Measurements from ENCODE around the gene AIP. TPM values are rescaled to one million over a fixed set of nuclear protein-coding genes. Genes with fewer than 3 reads are reported as not detected.
"Not testable (repeated sequence)": the region's sequence is repeated elsewhere in the genome, so short reads cannot be mapped to it uniquely, and the experiment has no call there.

AIP gene
- total RNA-seq, 1 experiment from 2014 or later = 39.8 TPM

DNA sequence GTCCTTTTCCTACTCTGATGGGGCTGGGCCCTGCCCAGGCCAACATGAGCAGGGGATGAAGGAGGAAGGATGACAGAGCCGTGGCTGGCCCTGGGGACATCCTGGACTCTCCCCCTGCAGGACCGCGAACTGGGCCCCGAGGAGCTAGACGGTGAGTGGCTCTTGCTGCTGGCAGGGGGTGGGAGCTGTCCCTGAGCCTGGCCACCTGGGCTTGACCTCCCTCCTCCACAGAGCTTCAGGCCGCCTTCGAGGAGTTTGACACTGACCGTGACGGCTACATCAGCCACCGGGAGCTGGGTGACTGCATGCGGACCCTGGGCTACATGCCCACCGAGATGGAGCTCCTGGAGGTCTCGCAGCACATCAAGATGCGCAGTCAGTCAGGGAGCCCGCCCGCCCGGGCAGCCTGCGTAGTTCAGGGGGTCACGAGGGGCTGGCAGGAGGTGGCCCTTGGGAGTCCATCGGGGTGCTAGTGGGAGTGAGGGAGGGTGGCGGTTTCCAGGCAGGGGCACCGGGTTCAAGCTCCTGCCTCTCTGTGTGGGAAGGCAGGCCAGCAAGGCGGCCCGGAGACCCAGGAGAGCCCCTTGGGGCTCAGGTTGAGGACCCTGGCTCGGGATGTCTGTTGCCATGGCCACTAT, 26.6 kb upstream of the AIP start:
- no peaks in the 10 kb centered on the region for H3K27me3 ChIP-seq
- H3K4me1 ChIP-seq = no peaks in the 10 kb centered on the region
- H3K9me3 ChIP-seq (replicated peaks) = no peaks in the 10 kb centered on the region
- H3K4me3 ChIP-seq = no peak overlapping the region
- H3K36me3 ChIP-seq = no peaks in the 10 kb centered on the region
- H3K27ac ChIP-seq = no peak overlapping the region
- DNase-seq = no peak

GRCh38 chr11:67457453-67457852, 25.4 kb upstream of the AIP start:
- no peak for DNase-seq
- H3K27me3 ChIP-seq = no peaks in the 10 kb centered on the region
- no peaks in the 10 kb centered on the region for H3K4me1 ChIP-seq
- H3K4me3 ChIP-seq = no peak overlapping the region
- no peaks in the 10 kb centered on the region for H3K9me3 ChIP-seq (replicated peaks)
- no peaks in the 10 kb centered on the region for H3K36me3 ChIP-seq
- no peak overlapping the region for H3K27ac ChIP-seq

- no peaks in the 10 kb centered on the region for H3K27me3 ChIP-seq
- no peaks in the 10 kb centered on the region for H3K4me1 ChIP-seq
- H3K27ac ChIP-seq = no peak overlapping the region
These were observed 24.6 kb upstream of the AIP start for GRCh38 chr11:67458266-67458665.

DNA sequence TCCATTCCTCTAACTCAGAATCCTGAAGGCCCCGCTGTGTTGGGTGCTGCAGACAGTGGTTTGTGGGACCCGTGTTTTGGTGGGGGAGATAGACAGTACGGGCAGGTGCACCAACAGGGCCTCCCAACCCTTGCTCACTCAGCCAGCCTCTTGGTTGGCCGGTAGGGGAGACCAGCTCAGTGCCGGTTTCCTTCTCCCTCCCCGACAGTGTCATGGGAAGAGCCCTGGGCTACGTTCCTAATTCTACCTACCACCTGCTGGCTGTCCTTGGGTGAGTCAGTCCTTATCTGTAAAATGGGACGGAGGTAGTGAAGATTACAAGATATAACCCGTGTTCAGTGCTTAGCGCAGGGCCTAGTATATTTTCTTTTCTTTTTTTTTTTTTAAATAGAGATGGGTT, 19.6 kb upstream of the AIP start:
- Histone ChIP-seq H3K4me3 (no peak overlapping the region), H3K4me1 (no peaks in the 10 kb centered on the region), H3K9me3 (replicated peaks) (no peaks in the 10 kb centered on the region), H3K27ac (no peak overlapping the region), H3K27me3 (no peaks in the 10 kb centered on the region), H3K36me3 (no peaks in the 10 kb centered on the region)
- no peak for DNase-seq

More at GRCh38 chr11:67458266-67458665, 24.6 kb upstream of the AIP start:
- Histone ChIP-seq H3K4me3 (no peak overlapping the region), H3K36me3 (no peaks in the 10 kb centered on the region), H3K9me3 (replicated peaks) (no peaks in the 10 kb centered on the region)
- DNase-seq = no peak

- H3K9me3 ChIP-seq (replicated peaks) = no peaks in the 10 kb centered on the region
- H3K36me3 ChIP-seq = no peaks in the 10 kb centered on the region
- H3K4me1 ChIP-seq = no peaks in the 10 kb centered on the region
- no peak overlapping the region for H3K27ac ChIP-seq
- H3K27me3 ChIP-seq = no peaks in the 10 kb centered on the region
- no peak for DNase-seq
- no peak overlapping the region for H3K4me3 ChIP-seq
These were observed 19.0 kb upstream of the AIP start for GRCh38 chr11:67463680-67464410.

DNA sequence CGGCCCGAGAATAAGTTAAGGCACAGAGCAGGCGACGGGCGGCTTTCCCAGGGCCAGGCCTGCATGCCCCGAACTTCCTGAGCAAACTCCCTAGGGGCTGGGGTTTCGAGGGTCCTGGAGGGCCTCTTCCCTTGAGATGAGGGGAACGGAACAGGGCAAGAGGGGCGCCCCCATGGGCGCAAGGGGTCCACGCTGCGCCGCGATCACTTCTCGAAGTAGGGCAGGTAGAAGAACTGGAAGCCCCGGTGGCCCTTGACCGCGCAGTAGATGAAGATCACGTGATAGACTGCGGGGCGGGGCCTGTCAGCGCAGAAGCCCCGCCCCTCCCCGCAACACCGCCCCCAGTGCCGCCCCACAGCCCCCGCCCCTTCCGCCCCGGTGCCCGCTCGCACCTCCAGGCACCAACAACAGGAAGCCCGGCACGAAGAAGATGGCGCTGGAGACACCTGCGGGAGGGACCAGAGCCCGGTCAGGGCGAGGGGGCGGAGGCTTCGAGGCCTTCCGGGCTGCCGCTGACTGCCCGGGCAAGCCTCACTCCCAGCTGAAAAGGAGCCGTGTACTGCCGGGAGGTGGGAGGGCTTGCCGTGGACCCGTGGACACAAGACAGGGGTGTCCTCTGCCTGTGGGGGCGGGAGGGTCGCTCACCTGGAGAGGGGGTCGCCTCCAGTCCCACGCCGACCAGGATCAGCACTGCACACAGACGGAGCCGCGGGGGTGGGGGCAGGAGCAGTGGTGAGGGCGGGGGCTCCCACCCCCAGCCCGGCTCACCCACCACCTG, 18.2 kb upstream of the AIP start:
- H3K27ac ChIP-seq = no peak overlapping the region
- H3K27me3 ChIP-seq = no peaks in the 10 kb centered on the region
- H3K4me1 ChIP-seq = no peaks in the 10 kb centered on the region
- H3K4me3 ChIP-seq = no peak overlapping the region
- DNase-seq = no peak
- H3K9me3 ChIP-seq (replicated peaks) = no peaks in the 10 kb centered on the region
- no peaks in the 10 kb centered on the region for H3K36me3 ChIP-seq

GRCh38 chr11:67465189-67465510, 17.7 kb upstream of the AIP start:
- H3K9me3 ChIP-seq (replicated peaks) = no peaks in the 10 kb centered on the region
- no peak overlapping the region for H3K4me3 ChIP-seq
- H3K36me3 ChIP-seq = no peaks in the 10 kb centered on the region
- H3K27ac ChIP-seq = no peak overlapping the region
- H3K4me1 ChIP-seq = no peaks in the 10 kb centered on the region
- no peak for DNase-seq
- no peaks in the 10 kb centered on the region for H3K27me3 ChIP-seq

GRCh38 chr11:67465530-67465929, 17.3 kb upstream of the AIP start:
- H3K27ac ChIP-seq; DNase-seq; H3K9me3 ChIP-seq (replicated peaks); H3K4me3 ChIP-seq; H3K27me3 ChIP-seq; H3K4me1 ChIP-seq; H3K36me3 ChIP-seq: not testable (repeated sequence)

DNA sequence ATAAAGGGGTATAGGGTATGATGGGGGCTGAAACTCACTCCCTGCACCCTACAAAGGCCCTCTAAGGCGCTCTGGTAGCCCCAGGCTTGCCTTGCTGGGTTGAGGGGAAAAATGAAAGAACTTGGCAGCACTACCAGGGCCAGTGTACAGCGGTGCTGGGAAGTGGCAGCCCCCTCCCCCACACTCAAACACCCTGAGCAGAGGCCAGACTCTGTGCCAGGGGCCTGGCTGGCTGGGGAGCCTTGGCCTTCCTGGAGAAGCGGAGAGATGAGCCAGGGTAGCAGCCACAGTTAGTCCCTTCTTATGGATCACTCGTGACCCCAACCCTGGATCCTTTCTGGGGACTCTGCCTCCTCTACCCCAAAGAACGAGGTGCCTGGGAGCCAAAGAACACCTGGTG, 16.5 kb upstream of the AIP start:
- Histone ChIP-seq H3K4me3 (no peak overlapping the region), H3K9me3 (replicated peaks) (no peaks in the 10 kb centered on the region), H3K27ac (no peak overlapping the region), H3K36me3 (no peaks in the 10 kb centered on the region), H3K4me1 (no peaks in the 10 kb centered on the region), H3K27me3 (no peaks in the 10 kb centered on the region)
- no peak for DNase-seq

DNA sequence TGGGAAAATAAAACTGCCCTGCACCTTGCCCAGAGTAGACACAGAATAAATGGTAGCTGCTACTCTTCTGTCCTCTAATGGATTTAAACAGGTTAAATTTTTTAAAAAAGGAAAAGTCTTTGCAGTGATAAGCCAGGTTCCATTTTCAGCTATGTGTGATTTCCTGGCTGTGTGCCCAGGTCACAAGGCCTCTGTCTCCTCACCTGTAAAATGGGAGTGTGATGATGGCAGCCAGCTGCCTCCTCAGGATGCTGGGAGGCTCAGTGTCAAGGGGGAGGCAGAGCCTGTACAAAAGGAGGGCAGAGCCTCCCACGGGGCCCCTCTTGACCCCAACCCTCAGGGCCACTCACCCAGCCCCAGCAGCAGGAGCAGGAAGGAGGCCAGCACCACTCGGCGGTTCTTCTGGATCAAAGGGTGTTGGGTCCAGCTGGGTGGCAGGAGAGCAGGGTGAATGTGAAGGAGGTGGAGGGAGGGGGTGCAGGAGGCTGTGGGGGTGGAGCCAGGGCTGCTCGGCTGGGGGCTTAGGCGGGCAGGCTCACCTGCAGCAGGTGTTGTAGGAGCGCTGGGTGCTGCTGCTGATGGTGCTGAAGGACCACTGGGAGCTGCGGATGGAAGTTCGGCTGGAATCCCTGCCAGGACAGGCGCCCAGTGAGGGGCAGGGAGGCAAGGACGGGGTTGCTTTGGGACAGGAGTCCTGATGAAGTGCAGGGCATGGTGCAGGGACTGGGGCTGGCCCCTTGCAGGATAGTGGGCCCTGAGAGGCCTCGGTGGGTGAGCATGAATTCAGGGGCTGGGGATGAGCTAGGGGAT, 15.7 kb upstream of the AIP start:
- Histone ChIP-seq H3K4me3 (no peak overlapping the region), H3K36me3 (no peaks in the 10 kb centered on the region), H3K27me3 (no peaks in the 10 kb centered on the region), H3K9me3 (replicated peaks) (no peaks in the 10 kb centered on the region), H3K27ac (no peak overlapping the region), H3K4me1 (no peaks in the 10 kb centered on the region)
- no peak for DNase-seq

- no peaks in the 10 kb centered on the region for H3K4me1 ChIP-seq
- no peak overlapping the region; the same call in 1 of the 2 replicates for H3K27ac ChIP-seq
- H3K4me3 ChIP-seq = peak overlapping the region; percentile 90
- no peaks in the 10 kb centered on the region for H3K36me3 ChIP-seq
- H3K27me3 ChIP-seq = no peaks in the 10 kb centered on the region
- no peak for DNase-seq
- H3K9me3 ChIP-seq (replicated peaks) = no peaks in the 10 kb centered on the region
These were observed 14.8 kb upstream of the AIP start for GRCh38 chr11:67468056-67468455.

DNA sequence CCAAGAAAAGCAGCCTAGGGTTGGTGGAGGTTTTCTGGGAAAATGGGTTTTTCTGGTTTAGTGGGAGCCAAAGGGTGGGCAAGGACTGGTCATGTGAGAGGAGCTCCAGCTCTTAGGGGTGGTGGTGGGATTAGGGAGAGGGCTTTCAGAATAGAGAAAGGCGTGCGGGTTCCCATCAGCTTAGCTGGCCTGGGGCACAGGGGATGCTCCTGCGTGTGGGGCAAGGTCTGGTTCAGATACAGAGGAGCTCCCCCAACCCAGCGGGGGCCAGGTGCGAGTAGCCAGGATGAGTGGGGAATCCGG, 14.4 kb upstream of the AIP start:
- peak; percentile 26 for DNase-seq
- Histone ChIP-seq H3K9me3 (replicated peaks) (no peaks in the 10 kb centered on the region), H3K4me3 (peak overlapping the region; percentile 90), H3K27me3 (no peaks in the 10 kb centered on the region), H3K36me3 (no peaks in the 10 kb centered on the region), H3K27ac (peak overlapping the region; percentile 39; the same call in 1 of the 2 replicates), H3K4me1 (no peaks in the 10 kb centered on the region)

- no peaks in the 10 kb centered on the region for H3K9me3 ChIP-seq (replicated peaks)
- DNase-seq = peak; percentile 90 to 92
- peak within 1 kb of the TSS; percentile 39; the same call in 1 of the 2 replicates for H3K27ac ChIP-seq
- no peaks in the 10 kb centered on the region for H3K4me1 ChIP-seq
- no peaks in the 10 kb centered on the region for H3K36me3 ChIP-seq
- H3K27me3 ChIP-seq = no peaks in the 10 kb centered on the region
- peak within 1 kb of the TSS; percentile 90 for H3K4me3 ChIP-seq
These were observed 13.9 kb upstream of the AIP start, which contains the start of gene TMEM134 for GRCh38 chr11:67468759-67469507. Gene TMEM134, minus strand, starts transcription at chr11:67469251. Its CDS starts 59 bp downstream, at chr11:67469192.

GRCh38 chr11:67469508-67469811, 13.4 kb upstream of the AIP start:
- H3K27me3 ChIP-seq = no peaks in the 10 kb centered on the region
- H3K27ac ChIP-seq = no peak overlapping the region; the same call in 1 of the 2 replicates
- H3K4me1 ChIP-seq = no peaks in the 10 kb centered on the region
- no peak for DNase-seq
- H3K9me3 ChIP-seq (replicated peaks) = no peaks in the 10 kb centered on the region
- no peaks in the 10 kb centered on the region for H3K36me3 ChIP-seq
- peak overlapping the region; percentile 90 for H3K4me3 ChIP-seq
